ENCODE data around the gene C1orf74.

C1orf74 gene

GRCh38 chr1:209785592-209785991 is 1.2 kb upstream of the C1orf74 start:
- Histone ChIP-seq H3K27me3 (ENCODE audit: insufficient read depth, poor library complexity, severe bottlenecking) (no peaks in the 10 kb centered on the region), H3K27ac (replicated peaks) (peak overlapping the region; percentile 77), H3K4me3 (replicated peaks; ENCODE audit: insufficient read depth, low read length) (no peak overlapping the region)
- DNase-seq (ENCODE audit: low read depth in 1 of 2, low spot score in 1 of 2): no peak
- TF ChIP-seq GABPA (IDR thresholded peaks at IDR 0.05; ENCODE audit: low read depth) (no peak), POLR2AphosphoS5 (IDR thresholded peaks at IDR 0.05; ENCODE audit: low read depth) (no peak), SPI1 (IDR thresholded peaks at IDR 0.05; ENCODE audit: borderline replicate concordance, low read depth) (no peak), CTCF (IDR thresholded peaks at IDR 0.05; ENCODE audit: insufficient read depth, low read length) (no peak), REST (IDR thresholded peaks at IDR 0.05; ENCODE audit: insufficient replicate concordance, low read depth) (no peak)

GRCh38 chr1:209783386-209783785 is 973 bp downstream of the C1orf74 start:
- DNase-seq (ENCODE audit: low read depth in 1 of 2, low spot score in 1 of 2): no peak
- Histone ChIP-seq H3K27ac (replicated peaks) (no peak overlapping the region), H3K27me3 (ENCODE audit: insufficient read depth, poor library complexity, severe bottlenecking) (no peaks in the 10 kb centered on the region), H3K4me3 (replicated peaks; ENCODE audit: insufficient read depth, low read length) (peak overlapping the region; percentile 80)
- TF ChIP-seq SPI1 (IDR thresholded peaks at IDR 0.05; ENCODE audit: borderline replicate concordance, low read depth) (no peak), GABPA (IDR thresholded peaks at IDR 0.05; ENCODE audit: low read depth) (no peak), REST (IDR thresholded peaks at IDR 0.05; ENCODE audit: insufficient replicate concordance, low read depth) (no peak), CTCF (IDR thresholded peaks at IDR 0.05; ENCODE audit: insufficient read depth, low read length) (no peak), POLR2AphosphoS5 (IDR thresholded peaks at IDR 0.05; ENCODE audit: low read depth) (no peak)

DNA sequence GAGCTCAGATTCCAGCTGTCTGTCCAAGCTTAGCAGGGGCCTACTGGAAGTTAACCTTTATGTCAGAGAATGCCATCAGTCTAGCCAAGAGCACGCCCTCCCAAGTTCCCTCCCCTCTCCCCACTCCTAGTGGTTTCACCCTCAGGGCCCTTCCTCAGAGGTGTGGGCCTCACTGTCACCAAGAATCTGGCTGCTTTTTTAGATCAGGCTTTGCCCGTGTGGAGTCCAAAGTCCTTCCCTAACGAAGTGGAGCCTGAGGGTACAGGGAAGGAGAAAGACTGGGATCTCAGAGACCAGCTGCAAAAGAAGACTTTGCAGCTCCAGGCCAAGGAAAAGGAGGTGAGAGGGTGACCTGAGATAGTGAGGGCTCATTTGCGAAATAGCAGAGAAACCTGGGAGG is 4.1 kb downstream of the C1orf74 start:
- Histone ChIP-seq H3K27me3 (ENCODE audit: insufficient read depth, poor library complexity, severe bottlenecking) (no peaks in the 10 kb centered on the region), H3K4me3 (replicated peaks; ENCODE audit: insufficient read depth, low read length) (no peak overlapping the region), H3K27ac (replicated peaks) (no peak overlapping the region)
- DNase-seq (ENCODE audit: low read depth in 1 of 2, low spot score in 1 of 2): no peak
- TF ChIP-seq POLR2AphosphoS5 (IDR thresholded peaks at IDR 0.05; ENCODE audit: low read depth) (no peak), GABPA (IDR thresholded peaks at IDR 0.05; ENCODE audit: low read depth) (no peak), CTCF (IDR thresholded peaks at IDR 0.05; ENCODE audit: insufficient read depth, low read length) (no peak), REST (IDR thresholded peaks at IDR 0.05; ENCODE audit: insufficient replicate concordance, low read depth) (no peak), SPI1 (IDR thresholded peaks at IDR 0.05; ENCODE audit: borderline replicate concordance, low read depth) (no peak)

Data from HL-60 (cell line).